Left ventricle myocardium inferior (tissue), 1 donor: ENCODE results near the gene COL18A1. TPM values are rescaled to one million over a fixed set of nuclear protein-coding genes. Genes with fewer than 3 reads are reported as not detected.

Experiments used
- DNase-seq: peaks from one replicate; pipeline ENCODE4 v3.0.0-alpha.2; 2020
- H3K27ac ChIP-seq: fragments of 200-600 bp; replicated peaks from 2 replicates; pipeline ENCODE4 v1.8.0; 2021
- H3K27me3 ChIP-seq: fragments of 200-600 bp; 2 replicates; pipeline ENCODE4 v1.8.0; 2021; ENCODE audit warnings: low read depth
- H3K36me3 ChIP-seq: fragments of 200-600 bp; 2 replicates; pipeline ENCODE4 v1.8.0; 2021
- H3K4me1 ChIP-seq: fragments of 200-600 bp; 2 replicates; pipeline ENCODE4 v1.8.0; 2021
- H3K4me3 ChIP-seq: fragments of 200-600 bp; 2 replicates; pipeline ENCODE4 v1.8.0; 2021; ENCODE audit warnings: mild to moderate bottlenecking, moderate library complexity
- H3K9me3 ChIP-seq: fragments of 200-600 bp; replicated peaks from 2 replicates; pipeline ENCODE4 v1.8.0; 2021
- intact Hi-C: fragments of 100-400 bp; cut with micrococcal nuclease; formaldehyde crosslinking; loops from one replicate; pipeline ENCODE4 v1.11.0; 2022
- total RNA-seq: library from RNA; stranded (reverse); fragmentation: NEBNext Ultra II Directional; extraction: Animal tissue kit (Norgen Biotek cat#: 25700); gene quantifications from one replicate; pipeline ENCODE4 v1.2.1, GENCODE V29; 2021
- TF ChIP-seq, protein P1 (sequence below): fragments of 200-600 bp; IDR thresholded peaks from 2 replicates; pipeline ENCODE4 v1.8.0; 2021; ENCODE audit warnings: antibody characterized with exemption, mild to moderate bottlenecking, borderline replicate concordance
- donor health status: DM: no; HTN: yes; CAD: no; lungs with severe emphysema.

COL18A1 gene
- total RNA-seq, 1 donor from 2014 or later, result 66.5 TPM

DNA sequence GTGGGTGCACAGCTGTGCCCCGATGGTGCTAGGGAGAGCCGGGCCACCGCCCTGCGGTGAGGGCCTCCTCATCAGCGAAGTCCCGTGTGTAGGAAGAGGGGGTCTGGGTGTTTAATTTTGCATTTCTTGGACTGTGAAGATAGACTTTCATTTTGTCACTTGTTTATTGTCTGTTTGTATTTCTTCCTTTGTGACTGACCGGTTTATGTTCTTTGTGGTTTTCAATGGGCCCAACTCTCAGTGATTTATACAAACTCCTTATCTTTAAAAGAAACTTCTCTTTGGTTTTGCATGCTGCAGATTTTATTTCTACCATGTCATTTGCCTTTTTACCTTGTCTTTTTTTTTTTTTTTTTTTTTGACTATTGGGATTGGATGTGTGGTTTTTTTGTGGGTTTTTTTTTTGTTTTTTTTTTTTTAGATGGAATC, 65.1 kb downstream of the COL18A1 start:
- Histone ChIP-seq H3K9me3 (no peaks in the 10 kb centered on the region), H3K27ac (peak overlapping the region; percentile 84), H3K4me1 (peaks cover 44% of the 10 kb centered on the region), H3K36me3 (peaks cover 16% of the 10 kb centered on the region), H3K27me3 (no peaks in the 10 kb centered on the region), H3K4me3 (no peak overlapping the region)
- DNase-seq, result peak; percentile 6
- TF ChIP-seq, protein P1, sequence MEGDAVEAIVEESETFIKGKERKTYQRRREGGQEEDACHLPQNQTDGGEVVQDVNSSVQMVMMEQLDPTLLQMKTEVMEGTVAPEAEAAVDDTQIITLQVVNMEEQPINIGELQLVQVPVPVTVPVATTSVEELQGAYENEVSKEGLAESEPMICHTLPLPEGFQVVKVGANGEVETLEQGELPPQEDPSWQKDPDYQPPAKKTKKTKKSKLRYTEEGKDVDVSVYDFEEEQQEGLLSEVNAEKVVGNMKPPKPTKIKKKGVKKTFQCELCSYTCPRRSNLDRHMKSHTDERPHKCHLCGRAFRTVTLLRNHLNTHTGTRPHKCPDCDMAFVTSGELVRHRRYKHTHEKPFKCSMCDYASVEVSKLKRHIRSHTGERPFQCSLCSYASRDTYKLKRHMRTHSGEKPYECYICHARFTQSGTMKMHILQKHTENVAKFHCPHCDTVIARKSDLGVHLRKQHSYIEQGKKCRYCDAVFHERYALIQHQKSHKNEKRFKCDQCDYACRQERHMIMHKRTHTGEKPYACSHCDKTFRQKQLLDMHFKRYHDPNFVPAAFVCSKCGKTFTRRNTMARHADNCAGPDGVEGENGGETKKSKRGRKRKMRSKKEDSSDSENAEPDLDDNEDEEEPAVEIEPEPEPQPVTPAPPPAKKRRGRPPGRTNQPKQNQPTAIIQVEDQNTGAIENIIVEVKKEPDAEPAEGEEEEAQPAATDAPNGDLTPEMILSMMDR, result no peak
- intact Hi-C loops, result no loop called here

DNA sequence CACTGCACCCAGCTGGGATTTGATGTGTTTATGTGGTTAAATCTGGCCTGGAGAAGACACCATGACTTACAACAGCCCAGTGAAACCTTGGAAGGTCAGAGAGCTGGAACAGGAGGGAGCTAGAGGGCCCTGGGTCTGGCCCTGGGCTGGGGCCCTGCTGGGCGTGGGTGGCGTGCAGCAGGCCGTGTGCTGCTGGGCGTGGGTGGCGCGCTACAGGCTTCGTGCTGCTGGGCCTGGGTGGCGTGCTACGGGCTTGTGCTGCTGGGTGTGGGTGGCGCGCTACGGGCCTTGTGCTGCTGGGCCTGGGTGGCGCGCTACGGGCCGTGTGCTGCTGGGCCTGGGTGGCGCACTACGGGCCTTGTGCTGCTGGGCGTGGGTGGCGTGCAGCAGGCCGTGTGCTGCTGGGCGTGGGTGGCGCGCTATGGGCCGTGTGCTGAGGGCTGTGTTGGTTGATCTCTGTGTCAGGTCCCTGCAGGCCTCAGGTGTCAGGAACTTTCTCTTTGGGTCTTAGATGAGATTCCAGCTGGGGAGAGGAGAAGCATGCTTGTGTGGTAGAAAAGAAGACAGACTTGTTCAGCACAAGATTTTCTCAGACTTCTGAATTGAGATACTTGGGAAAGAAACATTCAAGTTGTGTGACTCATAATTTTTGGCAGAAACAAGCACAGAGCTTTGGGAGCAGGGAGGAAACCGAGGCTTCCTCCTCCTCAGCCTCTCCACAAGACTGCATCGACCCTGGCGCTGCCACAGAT, 66.0 kb downstream of the COL18A1 start:
- Histone ChIP-seq H3K4me3 (peak overlapping the region; percentile 45), H3K4me1 (peaks cover 44% of the 10 kb centered on the region), H3K36me3 (peaks cover 25% of the 10 kb centered on the region), H3K27me3 (no peaks in the 10 kb centered on the region), H3K9me3 (no peaks in the 10 kb centered on the region), H3K27ac (peak overlapping the region; percentile 84)
- TF ChIP-seq, protein P1, result no peak
- intact Hi-C loops, result no loop called here
- peak; percentile 62 for DNase-seq

DNA sequence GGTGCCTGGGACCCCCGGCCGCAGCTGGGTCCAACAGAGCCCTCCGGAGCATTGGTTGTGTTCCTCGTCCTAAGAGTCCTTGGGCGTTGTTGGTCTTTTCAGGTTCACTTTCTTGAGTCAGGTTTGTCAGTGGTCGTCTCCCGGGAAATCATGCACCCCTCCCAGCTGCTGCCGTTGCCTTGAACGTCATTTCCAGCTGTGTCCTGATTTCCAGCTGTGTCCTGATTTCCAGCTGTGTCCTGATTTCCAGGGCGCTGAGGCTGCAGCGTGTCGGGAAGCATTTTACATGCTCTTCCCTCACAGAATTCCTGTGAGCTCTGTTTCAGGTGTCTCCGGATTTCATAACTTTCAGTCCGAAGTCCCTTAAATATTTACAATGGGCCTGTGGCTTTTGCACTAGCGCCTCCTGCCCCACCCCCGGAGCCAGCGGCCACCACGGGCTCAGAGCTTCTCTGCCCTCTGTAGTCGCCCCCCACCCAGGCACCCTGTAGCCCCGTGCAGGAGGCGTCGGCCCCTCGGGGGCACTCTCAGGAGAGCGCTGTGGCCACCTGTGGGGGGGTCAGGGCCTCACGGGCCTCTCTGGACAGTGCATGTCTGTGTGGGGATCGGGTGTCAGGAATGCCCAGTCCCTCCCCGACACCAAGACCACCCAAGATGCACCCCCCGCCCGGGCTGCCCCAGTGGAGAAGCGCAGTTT, 66.7 kb downstream of the COL18A1 start:
- intact Hi-C loops, result no loop called here
- H3K9me3 ChIP-seq, result no peaks in the 10 kb centered on the region
- H3K36me3 ChIP-seq, result peaks cover 31% of the 10 kb centered on the region
- DNase-seq, result peak; percentile 59
- TF ChIP-seq, protein P1, result no peak
- peaks cover 44% of the 10 kb centered on the region for H3K4me1 ChIP-seq
- H3K27ac ChIP-seq, result peak overlapping the region; percentile 84
- H3K27me3 ChIP-seq, result no peaks in the 10 kb centered on the region
- H3K4me3 ChIP-seq, result peak overlapping the region; percentile 45

DNA sequence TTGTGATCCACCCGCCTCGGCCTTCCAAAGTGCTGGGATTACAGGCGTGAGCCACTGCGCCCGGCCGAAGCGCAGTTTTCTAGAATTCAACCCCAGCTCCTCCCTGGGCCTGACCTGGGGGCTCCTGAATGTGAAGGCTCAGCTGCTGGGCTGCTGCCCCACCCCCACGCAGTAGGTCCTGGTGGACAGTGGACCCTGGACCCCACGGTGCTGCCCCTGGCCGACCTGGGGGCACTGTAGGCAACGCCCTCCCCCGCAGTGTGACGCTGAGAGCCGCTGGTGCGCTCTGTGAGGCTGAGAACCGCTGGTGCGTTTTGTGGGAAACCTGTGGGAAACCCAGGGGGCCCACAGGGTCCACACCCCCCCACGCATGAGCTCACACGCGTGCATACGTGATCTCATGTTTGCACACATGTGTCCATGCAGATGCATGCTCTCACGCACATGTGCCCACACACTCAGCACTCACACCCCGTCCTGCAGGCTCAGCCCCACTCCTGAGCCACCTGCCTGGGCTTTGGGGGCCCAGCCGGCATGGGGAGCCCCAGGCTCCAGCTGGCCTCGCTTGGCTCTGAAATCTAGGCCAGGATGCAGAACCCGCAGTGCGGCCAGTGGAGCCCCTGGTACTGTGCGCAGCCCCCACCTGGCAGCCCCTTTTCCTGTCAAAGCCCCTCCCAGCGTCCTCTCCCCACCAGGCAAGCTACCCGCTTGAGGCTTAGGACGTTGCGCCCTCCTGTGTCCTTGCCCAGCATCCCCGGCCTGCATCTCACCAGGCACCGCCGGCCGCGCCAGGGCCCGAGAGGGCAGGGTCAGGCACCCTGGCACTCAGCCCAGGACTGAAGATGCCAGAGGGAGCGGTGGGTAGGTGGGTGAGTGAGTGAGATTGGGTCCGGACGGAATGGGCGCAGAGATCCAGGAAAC, 67.7 kb downstream of the COL18A1 start:
- H3K27me3 ChIP-seq, result no peaks in the 10 kb centered on the region
- H3K27ac ChIP-seq, result peak overlapping the region; percentile 84
- no peak for DNase-seq
- no peak overlapping the region for H3K4me3 ChIP-seq
- no peaks in the 10 kb centered on the region for H3K9me3 ChIP-seq
- H3K36me3 ChIP-seq, result peaks cover 37% of the 10 kb centered on the region
- peaks cover 50% of the 10 kb centered on the region for H3K4me1 ChIP-seq
- TF ChIP-seq, protein P1, result no peak
- intact Hi-C loops, result no loop called here
